A549 (cell line): ENCODE data around the gene SYT13.

Experiments
- CTCF ChIP-seq: fragments of >200 bp; sonication (Bioruptor Twin); formaldehyde crosslinking; IDR thresholded peaks from 3 replicates; pipeline ENCODE4 v1.5.1; 2016
- MAFK ChIP-seq: fragments of 450-650 bp; IDR thresholded peaks from 2 replicates; pipeline ENCODE4 v1.6.1; 2014; ENCODE audit not compliant: partially characterized antibody
- MAX ChIP-seq: IDR thresholded peaks from 2 replicates; pipeline ENCODE4 v1.6.1; 2012
- NR3C1 ChIP-seq: fragments of >200 bp; sonication (Bioruptor Twin); formaldehyde crosslinking; IDR thresholded peaks from 3 replicates; pipeline ENCODE4 v1.6.1; 2017
- SREBF2 ChIP-seq: fragments of 450-650 bp; IDR thresholded peaks from 2 replicates; pipeline ENCODE4 v1.6.1; 2014; ENCODE audit warnings: mild to moderate bottlenecking, moderate library complexity
- USF2 ChIP-seq: fragments of 450-650 bp; IDR thresholded peaks from 2 replicates; pipeline ENCODE4 v1.6.1; 2014; ENCODE audit warnings: antibody characterized with exemption

- TF ChIP-seq MAFK (no peak), SREBF2 (no peak), CTCF (no peak), MAX (no peak), USF2 (no peak), NR3C1 (no peak)
Observed at GRCh38 chr11:45323601-45324249, 37.6 kb upstream of the SYT13 start.
